GM21515 (cell line): ENCODE results near the gene AIF1.

Experiments used
- ATAC-seq: cut with Tn5 transposase; IDR thresholded peaks from one replicate; pipeline ENCODE4 v1.9.1; 2021; ENCODE audit not compliant: unreplicated experiment

The AIF1 gene

DNA sequence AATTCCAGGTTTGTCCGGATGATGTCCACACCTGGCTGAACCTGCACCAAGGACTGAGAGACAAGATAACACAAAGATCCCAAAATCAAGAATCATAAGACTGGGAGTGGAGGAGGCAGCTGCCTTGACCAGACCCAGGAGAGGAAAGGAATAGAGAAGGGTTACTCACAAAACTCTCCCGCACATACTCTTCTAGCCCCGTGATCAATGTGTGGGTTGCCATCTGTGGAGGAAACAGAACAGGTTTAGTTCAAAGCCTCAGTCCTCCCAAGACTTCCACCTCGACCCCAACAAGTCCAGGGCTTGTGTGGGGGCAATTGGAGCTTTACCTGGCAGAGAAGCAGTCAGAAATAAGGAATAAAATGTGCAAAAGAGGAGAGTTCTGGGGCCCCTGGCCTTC lies 26.3 kb downstream of the AIF1 start:
- ATAC-seq, result no peak

DNA sequence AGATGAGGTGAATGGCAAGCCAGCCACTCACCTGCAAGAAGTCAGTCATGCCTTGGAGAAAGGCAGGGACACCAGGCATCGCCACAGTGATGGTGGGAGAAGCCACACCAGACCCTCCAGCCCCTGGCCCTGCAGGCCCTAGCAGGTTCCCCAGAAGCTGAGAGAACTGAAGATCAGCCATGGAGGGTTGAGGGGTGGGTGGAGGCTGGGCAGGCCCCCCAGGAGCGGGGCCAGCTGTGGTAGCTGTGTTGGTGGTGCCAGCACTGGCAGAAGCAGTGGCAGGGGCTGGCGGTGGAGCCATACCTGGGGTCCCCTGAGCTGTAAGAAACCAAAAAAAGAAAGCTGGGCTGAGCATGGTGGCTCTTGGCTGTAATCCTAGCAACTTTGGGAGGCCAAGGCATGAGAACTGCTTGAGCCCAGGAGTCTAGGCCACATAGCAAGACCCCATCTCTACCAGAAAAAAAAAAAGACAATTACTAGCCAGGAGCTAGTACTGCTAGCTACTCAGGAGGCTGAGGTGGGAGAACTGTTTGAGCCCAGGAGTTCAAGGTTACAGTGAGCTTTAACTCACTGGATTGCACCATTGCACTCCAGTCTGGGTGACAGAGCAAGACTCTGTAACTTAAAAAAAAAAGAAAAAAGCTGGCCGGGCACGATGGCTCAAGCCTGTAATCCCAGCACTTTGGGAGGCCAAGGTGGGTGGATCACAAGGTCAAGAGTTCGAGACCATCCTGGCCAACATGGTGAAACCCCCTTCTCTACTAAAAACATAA lies 27.9 kb downstream of the AIF1 start:
- no peak for ATAC-seq

DNA sequence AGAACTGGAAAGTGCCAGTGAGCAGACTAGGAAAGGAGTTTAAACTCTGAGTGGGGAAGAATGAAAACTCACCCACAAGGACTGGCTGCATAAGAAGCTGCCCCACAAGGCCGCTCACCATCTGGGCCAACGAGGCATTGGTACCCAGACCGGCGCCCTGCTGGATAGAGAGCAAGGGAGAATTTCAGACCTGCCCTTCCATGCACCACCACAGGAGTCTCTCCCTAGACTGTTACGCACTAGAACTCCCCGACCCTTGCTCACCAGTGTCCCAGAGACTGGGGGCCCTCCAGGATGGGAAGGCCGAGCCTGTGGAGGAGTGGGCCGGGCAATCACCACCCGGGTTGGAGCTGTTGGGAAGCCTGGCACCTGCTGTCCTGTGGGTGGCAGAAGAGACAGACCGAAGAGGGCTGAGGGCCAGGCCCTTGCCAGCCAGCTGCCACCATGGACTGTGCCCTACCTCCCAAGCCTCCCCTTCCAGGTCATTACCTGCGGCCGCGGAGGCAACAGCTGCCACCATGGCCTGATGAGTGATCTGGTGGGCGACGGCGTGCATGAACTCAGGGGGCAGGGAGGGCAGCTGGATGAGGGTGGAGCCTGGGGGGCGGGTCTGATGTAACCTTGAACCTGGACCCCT lies 28.9 kb downstream of the AIF1 start:
- ATAC-seq, result no peak

DNA sequence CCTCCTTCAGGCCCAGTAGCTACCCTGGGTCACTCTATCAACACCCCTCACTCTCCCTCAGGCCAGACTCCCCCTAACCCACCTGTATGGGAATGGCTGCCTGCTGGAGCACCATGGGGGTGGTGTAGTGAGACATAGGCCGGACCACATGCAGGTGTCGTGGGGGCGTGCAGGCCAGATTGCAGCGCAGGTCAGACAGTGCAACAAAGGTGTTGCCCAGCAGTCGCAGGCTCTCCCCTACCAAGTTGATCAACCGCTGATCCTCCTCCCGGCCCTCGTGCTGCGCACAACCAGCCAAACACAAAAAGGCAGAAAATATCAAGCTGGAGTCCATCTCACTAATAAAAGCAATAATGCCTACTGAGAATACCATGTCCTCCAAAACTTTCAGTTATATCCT lies 30.3 kb downstream of the AIF1 start:
- ATAC-seq, result no peak

DNA sequence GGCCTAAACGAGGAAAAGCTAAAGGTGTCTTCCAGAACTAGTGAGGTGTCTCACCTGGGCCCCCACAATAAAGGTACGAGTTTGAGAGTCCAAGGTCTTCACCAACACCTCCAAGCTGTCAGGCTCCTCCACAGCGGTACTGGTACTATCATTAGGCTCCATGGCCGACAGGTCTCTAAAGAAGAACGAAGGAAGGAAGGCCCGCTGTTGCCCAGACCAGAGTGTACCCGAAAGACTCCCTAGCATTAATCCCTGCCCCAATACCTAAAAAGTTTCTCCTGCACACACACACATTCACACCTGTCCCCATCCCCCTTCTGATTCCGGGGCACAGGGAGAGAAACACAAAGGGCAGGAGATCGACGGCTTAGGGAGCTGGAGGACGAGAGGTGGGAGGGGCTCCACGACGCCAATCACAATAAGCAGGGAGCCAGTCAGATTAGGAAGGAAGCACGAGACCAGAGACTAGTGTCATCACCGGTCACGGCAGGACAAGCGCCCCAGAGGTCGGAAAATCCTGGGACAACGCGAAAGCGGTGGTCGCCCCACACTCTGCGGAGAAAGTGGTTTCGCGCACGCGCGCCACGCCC lies 36.7 kb downstream of the AIF1 start:
- ATAC-seq, result peak; percentile 41

DNA sequence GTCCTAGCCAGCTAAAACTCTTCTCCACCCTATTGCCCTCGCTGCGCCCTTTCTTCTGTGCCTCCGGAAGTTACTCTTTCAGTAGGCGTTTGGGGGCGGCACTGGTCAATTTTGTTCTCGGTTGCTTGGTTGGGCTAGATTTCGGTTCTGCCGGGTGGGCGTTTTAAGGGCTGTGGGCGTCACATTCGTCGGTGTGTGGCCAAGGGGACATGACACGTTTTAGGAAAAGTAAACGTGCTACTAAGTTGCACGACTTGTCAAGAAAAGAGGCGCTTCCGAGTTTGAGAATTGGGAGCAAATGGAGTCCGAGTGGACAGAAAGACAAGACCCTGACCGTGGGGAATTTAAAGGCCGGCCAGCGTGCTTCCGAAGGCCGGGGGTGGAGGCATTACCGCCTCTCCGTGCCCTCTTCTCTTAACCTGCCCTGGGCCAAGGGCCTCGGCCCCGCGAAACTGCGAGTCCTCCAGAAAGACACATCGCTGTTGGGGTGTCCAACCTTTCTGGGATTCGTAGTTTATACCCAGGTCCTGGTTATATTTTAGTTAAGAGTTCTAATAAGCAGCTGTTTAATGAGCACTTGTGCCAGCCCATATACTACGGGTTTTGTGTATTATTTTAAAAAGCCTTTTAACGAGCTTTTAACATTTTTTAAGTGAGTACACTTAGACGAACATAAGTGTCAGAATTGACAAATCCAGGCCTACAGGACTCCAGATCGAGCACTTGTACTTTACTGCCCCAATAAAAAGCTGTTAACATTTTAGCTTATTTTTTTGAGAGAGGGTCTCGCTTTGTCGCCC lies 38.1 kb downstream of the AIF1 start:
- ATAC-seq, result peak; percentile 50

DNA sequence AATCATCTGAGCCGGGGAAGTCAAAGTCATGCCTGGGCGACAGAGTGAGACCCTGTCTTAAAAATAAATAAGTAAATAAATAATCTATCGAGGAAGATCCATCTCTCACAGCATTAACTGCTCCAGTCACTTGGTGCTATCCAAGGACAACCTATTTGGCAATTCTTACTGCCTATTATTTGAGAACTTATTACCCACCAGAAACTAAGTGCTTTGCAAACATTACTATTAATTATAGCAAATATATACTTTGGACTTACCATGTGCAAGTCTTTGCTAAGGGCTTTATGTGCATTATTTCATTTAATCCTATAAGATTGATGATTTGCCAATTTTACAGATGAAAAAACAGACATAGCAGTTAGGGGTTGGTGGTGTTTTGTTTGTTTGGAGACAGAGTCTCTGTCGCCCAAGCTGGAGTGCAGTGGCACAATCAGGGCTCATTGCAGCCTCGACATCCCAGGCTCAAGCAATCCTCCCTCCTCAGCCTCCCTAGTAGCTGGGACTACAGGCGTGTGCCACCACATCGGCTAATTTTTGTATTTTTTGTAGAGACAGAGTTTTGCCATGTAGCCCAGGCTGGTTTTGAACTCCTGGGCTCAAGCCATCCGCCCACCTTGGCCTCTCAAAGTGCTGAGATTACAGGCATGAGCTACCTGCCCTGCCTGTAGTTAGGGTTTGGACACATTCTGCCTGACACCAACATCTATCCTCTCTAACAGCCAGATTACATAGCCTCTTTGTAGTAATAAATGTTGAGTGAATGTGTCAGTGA lies 39.7 kb downstream of the AIF1 start:
- no peak for ATAC-seq

DNA sequence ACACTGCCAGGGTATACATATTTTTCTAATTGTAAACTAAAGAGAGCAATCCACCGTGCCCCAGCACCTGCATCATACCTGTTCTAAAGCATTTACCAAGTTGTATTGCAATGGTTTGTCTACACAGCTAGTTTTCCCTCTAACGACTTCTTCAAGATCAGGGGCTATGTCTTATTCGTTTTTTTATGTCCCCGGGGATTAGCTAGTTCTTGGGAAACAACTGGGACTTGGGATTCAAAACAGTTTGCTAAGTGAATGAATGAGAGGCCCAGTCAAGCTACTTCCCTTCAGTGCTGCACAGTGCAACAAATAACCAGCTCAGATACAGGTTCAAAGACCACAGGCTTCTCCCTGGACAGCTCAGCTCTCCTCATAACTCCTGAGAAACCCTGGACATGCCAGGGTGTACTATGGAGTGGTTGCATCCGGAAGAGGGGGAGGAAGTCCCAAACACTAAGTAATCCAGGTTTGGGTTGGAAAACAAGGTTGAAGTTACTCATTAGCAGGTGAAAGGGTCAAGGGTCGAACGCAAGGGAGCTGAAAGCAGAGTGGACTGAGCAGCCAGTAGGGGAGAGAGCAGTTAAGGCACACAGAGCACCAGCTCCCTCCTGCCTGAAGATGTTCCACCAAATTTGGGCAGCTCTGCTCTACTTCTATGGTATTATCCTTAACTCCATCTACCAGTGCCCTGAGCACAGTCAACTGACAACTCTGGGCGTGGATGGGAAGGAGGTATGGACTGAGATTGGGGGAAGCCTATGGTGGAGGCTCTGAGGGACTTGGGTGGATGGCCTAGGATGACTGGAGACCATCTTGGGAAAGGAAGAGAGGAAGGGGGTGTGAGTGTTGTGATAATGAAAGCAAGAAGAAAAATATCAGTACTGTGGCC lies 40.6 kb downstream of the AIF1 start, which contains the start of gene APOM:
TSS of gene APOM (plus strand) at position 546 of the 889 bp plus-strand sequence. CDS start at position 619, 73 bp downstream.
- no peak for ATAC-seq

DNA sequence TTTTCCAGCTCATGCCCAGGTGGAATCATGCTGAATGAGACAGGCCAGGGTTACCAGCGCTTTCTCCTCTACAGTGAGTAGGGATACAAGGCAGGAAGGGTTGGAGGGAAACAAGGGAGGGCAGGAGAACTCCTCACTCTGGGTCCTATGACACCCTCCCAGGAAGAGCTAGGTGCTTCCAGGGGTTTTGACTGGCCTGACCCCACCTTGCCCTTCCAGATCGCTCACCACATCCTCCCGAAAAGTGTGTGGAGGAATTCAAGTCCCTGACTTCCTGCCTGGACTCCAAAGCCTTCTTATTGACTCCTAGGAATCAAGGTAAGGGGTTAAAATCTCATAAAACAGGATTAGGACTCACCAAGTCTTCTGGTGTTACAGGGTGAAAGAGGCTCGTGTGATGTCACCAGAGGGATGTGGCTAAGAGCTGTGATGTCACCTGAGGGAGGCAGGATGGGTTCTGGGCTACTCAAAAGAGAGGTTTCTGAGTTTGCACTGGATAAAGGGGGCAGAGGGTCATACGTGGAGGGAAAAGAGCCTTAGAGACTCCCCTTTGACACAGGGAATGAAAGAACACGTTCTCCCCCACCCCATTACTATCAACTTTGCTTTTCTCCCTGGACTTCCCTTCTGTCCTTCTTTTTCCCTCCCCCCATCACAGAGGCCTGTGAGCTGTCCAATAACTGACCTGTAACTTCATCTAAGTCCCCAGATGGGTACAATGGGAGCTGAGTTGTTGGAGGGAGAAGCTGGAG lies 42.5 kb downstream of the AIF1 start:
- ATAC-seq, result no peak

DNA sequence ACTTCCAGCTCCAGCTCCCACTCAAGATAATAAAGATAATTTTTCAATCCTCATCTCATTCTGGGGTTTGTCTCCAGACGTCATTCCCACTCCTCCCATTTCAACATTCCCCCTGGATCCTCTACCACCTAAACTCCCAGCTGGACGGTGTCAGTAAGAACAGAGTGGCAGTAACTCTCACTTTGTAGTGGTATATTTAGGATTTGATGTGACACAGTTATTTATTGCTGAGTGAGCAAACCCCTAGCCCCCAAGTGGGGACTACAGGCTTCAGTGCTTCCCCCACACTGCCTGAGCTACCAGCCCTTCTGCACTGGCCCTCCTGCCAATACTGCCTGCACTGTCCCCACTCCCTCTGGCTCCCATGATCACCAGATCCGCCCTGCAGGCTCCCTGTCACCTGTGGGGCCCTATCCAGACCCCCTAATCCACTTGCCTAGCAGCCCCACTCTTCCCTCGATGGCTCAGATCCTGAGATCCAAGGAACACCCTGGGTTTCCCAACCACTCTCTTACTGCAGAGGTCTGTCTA lies 43.2 kb downstream of the AIF1 start:
- no peak for ATAC-seq

DNA sequence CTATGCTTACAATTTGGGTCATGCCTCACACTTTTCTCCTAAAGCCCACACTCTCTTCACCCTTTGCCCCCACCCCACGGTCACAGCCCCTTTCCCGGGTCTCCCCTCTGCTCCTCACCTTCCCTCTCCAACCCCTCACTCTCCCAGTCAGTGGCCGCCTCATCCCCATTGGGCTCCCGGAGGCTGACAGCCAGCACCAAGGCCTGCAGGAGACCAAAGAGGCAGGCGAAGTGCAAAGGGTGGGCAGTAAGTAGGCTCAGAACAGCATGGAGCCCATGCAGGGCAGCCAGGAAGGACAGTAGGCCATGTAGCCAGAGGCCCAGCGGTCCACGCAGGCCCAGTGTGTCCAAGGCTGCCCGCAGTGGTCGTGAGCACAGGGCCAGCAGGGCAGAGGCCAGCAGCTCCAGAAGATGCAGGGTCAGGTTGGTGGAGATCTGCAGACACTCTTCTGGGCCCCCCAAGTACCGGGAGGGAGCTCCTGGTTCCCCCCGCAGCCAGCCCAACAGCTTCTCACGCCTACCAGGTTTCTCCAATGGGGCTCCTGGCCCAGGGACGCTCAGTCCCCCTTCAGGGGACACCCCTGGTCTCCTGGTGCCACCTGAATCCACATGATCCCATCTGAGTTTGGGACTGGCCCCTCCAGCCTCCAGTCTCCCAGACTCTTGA lies 44.1 kb downstream of the AIF1 start:
- ATAC-seq, result no peak

DNA sequence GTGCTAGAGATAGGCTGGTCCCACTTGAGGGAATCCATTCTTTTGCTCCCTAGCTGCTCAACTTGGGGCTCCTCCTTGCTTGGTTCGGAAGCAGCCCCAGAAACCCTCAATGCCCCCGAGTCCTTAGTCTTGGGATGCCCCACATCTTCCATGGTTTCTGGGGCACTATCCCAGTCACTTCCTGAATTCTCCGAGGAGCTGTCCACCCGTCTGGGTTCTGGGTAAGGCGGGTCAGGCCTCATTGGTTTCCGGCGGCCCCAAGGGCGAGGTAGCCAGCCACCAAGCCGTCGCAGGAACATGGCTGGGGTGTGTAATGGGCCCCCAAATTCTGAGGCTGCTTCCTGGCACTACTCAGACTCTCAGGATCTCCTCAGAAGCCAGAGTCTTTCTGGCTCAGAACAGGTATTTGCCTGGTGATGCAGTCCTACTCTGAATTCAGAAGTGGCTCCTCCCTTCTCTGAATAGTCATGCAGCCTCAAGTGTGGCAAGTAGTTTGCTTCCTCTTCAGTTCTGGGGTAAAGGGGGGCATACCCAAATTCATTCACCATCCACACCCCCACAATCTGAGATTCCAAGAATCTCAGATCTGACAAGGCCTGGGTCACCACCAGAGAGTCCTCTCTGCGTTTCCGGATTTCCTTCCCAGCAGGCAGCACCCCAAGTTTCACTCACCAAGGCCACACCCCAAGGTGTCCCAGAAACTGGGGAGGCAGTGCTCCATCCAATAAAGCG lies 44.8 kb downstream of the AIF1 start:
- ATAC-seq, result no peak

DNA sequence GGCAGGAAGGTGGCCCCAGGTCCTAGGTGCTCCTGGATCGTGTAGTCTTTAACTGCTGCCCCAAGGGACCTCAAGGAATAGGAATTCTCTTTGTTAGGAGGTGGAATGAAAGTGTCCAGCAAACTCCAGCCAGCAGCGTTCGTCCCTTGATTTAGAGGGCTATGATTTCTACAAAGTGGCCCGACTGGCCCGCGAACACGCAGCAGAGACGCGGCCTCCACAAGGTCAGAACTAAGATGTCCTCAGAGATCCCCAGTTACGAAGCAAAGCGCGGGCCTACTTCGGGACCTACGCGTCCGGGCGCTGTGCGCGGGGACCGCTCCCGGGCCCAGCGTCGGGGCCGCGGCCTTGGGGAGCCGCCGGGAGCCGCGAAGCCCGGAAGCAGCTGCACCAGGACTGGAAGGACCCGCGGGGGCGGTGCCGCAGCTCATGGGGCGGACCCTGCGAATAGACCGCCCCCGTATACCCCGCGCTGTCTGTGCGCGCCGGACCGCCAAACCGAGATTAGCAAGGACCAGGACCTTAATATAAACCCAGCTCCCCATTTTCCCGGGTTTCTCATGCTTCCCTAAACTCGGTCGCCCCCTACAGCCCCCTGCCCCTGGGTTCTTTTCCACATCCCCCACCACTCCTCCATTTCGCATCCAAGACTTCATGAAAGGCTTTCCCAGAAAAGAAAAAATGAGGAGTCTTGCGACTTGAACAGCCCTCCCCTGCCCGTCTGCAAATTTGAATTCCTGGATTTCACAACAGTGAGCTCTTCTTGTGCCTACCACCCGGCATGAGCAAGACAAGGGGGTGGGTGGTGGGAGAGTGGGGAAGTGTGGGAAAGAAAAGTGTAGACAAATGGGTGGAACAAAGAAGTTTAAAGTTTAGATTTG lies 45.6 kb downstream of the AIF1 start, which contains the start of gene C6orf47:
TSS of gene C6orf47 (minus strand) at position 398 of the 881 bp plus-strand sequence. CDS start 831 bp downstream, outside the sequence.
- no peak for ATAC-seq

DNA sequence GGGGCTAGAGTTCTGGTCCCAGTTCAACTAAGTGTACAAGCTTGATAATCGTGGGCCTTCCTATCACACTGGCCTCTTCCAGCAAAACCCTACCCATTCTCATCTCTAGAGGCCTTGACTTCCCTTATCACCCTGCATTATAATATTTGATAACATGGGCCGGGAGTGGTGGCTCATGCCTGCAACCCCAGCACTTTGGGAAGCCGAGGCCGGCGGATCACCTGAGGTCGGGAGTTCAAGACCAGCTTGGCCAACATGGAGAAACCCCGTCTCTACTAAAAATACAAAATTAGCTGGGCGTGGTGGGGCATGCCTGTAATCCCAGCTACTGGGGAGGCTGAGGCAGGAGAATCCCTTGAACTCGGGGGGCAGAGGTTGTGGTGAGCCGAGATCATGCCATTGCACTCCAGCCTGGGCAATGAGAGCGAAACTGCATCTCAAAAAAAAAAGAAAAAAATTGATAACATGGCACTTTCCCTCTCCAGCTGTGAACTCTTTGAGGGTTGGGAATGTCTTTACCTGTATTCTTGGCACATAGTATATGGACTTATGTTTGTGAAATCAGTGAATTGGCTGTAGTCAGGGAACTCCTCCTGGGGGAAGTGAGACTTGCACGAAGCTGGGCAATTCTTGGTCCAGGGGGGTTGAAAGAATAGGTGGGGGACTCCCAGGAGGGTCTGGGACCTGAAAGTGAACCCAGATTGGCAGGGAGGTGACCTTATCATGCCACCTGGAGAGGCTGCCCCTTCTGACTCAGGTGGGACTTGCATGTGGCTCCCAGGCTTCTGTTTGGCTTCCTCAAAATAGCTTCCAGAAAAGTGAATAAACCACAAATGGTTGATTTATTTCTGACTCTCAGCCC lies 46.5 kb downstream of the AIF1 start:
- ATAC-seq, result no peak

DNA sequence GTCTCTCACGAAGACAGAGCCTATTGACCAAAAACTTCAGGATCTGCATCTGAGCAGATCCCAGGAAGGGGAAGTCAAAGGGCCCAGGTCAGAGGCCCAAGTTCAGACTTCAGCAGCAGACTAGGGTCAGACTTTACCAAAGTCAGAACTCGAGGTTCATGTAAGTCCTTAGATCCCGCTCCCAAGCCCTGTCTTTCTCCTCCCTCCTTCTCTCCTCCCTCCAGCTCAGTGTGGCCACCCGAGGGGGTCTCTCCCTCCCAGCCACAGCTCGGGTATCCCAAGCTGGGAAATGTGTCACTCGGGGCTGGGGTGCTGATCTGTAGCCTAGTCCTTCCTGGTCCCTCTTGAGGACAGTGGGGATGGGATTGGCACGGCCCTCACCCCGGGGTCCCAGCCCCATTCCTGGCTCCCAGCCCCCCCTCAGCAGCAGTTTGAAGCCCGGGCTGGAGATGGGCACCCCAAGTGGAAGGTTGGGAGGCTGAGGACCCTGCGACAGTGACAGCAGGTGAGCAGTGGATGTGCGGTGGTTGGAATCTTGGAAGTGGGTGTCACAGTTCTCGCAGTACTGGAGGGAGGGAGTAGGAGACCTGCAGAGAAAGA lies 47.2 kb downstream of the AIF1 start:
- no peak for ATAC-seq
